NB4 (cell line): ENCODE measurements around the gene L3MBTL4.

Experiments
- TF ChIP-seq, protein P1 (sequence below): IDR thresholded peaks from 2 replicates; pipeline ENCODE4 v1.6.1; 2011; ENCODE audit warnings: low read depth, low read length
- TF ChIP-seq, protein P2 (sequence below): IDR thresholded peaks from one replicate; pipeline ENCODE4 v1.5.1; 2012; ENCODE audit warnings: low read depth, low read length

DNA sequence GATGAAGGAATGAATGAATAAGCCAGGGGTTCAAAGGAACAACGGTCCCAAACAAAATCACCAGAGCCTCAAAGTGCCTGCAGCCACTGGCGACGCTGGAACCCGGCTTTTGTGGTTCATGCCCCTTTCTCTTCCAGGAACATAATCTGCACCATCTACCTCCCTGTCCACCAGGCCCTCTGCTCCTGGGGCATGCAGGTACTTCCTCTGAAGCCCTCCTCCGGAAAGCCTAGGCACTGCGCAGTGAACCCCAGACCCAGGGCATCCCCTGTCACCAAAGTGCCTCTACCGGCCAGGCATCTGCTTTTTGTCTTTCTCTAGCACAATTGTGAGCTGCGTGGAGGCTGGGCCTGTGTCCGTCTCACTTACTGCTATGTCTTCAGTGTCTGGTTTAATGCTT lies 420.8 kb downstream of the L3MBTL4 start:
- TF ChIP-seq, protein P1, sequence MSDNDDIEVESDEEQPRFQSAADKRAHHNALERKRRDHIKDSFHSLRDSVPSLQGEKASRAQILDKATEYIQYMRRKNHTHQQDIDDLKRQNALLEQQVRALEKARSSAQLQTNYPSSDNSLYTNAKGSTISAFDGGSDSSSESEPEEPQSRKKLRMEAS: no peak
- TF ChIP-seq, protein P2, sequence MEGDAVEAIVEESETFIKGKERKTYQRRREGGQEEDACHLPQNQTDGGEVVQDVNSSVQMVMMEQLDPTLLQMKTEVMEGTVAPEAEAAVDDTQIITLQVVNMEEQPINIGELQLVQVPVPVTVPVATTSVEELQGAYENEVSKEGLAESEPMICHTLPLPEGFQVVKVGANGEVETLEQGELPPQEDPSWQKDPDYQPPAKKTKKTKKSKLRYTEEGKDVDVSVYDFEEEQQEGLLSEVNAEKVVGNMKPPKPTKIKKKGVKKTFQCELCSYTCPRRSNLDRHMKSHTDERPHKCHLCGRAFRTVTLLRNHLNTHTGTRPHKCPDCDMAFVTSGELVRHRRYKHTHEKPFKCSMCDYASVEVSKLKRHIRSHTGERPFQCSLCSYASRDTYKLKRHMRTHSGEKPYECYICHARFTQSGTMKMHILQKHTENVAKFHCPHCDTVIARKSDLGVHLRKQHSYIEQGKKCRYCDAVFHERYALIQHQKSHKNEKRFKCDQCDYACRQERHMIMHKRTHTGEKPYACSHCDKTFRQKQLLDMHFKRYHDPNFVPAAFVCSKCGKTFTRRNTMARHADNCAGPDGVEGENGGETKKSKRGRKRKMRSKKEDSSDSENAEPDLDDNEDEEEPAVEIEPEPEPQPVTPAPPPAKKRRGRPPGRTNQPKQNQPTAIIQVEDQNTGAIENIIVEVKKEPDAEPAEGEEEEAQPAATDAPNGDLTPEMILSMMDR: no peak
